Neuron (in vitro differentiated cells): Measurements from ENCODE around the gene C16orf92.
A peak's percentile ranks its signal among the peaks of the same experiment; 100 is the strongest.
"Not testable (repeated sequence)": the region's sequence is repeated elsewhere in the genome, so short reads cannot be mapped to it uniquely, and the experiment has no call there.

ENCODE experiments used
- H2AFZ ChIP-seq: one replicate; pipeline ENCODE4 v1.6.1; 2013; ENCODE audit warnings: low read depth, mild to moderate bottlenecking, inconsistent platforms, low read length, moderate library complexity
- H3K27me3 ChIP-seq: one replicate; pipeline ENCODE4 v1.6.1; 2013; ENCODE audit warnings: low read length; ENCODE audit not compliant: insufficient read depth
- H3K36me3 ChIP-seq: one replicate; pipeline ENCODE4 v1.6.1; 2013; ENCODE audit warnings: low read length; ENCODE audit not compliant: insufficient read depth
- H3K4me1 ChIP-seq: one replicate; pipeline ENCODE4 v1.6.1; 2013; ENCODE audit warnings: low read length; ENCODE audit not compliant: insufficient read depth
- H3K4me3 ChIP-seq: 2 replicates; pipeline ENCODE4 v1.5.1; 2013; ENCODE audit warnings: mild to moderate bottlenecking, low read length, moderate library complexity
- H3K9me3 ChIP-seq: one replicate; pipeline ENCODE4 v1.6.1; 2013; ENCODE audit warnings: low read length

The C16orf92 gene

GRCh38 chr16:30030841-30031413 lies 7.9 kb downstream of the C16orf92 start, which contains the start of gene TLCD3B:
Gene TLCD3B, minus strand, starts transcription at chr16:30031271. Its CDS starts 744 bp downstream, at chr16:30030527.
- no peaks in the 10 kb centered on the region for H3K36me3 ChIP-seq
- H2AFZ ChIP-seq = peak within 1 kb of the TSS; percentile 35
- H3K27me3 ChIP-seq = peaks cover 7% of the 10 kb centered on the region
- no peaks in the 10 kb centered on the region for H3K9me3 ChIP-seq
- peaks cover 17% of the 10 kb centered on the region for H3K4me1 ChIP-seq
- peak within 1 kb of the TSS; percentile 42 for H3K4me3 ChIP-seq

- peaks cover 7% of the 10 kb centered on the region for H3K27me3 ChIP-seq
Observed at GRCh38 chr16:30031477-30031918, 8.5 kb downstream of the C16orf92 start.

GRCh38 chr16:30032083-30032819 lies 9.3 kb downstream of the C16orf92 start:
- Histone ChIP-seq H3K9me3 (no peaks in the 10 kb centered on the region), H3K27me3 (peaks cover 7% of the 10 kb centered on the region), H3K4me3 (no peak overlapping the region)

More at GRCh38 chr16:30031477-30031918, 8.5 kb downstream of the C16orf92 start:
- Histone ChIP-seq H3K4me1 (peaks cover 17% of the 10 kb centered on the region), H2AFZ (peak overlapping the region; percentile 35), H3K36me3 (no peaks in the 10 kb centered on the region), H3K4me3 (peak overlapping the region; percentile 42), H3K9me3 (no peaks in the 10 kb centered on the region)

DNA sequence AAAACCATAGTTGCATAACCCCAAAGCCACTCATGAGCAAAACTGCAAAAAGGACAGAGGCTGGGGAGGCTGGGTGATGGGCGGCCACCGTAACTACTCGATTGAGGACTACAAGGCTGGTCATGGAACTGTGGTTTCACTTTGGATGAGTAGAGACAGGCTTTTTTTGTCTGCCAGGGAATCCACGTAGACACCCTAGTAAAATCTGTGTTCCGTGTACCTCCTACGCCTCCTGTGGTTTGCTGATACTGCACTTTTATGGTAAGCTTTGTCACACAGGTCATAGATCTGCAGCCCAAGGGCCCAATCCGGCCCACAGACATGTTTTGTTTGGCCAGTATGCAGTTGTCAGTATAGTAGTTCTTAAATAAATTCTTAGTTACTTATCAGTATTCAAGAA lies 10.3 kb downstream of the C16orf92 start:
- no peaks in the 10 kb centered on the region for H3K9me3 ChIP-seq
- no peak overlapping the region for H3K4me3 ChIP-seq
- no peak overlapping the region for H2AFZ ChIP-seq
- H3K4me1 ChIP-seq = peaks cover 17% of the 10 kb centered on the region
- H3K27me3 ChIP-seq = peaks cover 7% of the 10 kb centered on the region
- H3K36me3 ChIP-seq = no peaks in the 10 kb centered on the region

More at GRCh38 chr16:30032083-30032819, 9.3 kb downstream of the C16orf92 start:
- no peak overlapping the region for H2AFZ ChIP-seq
- H3K36me3 ChIP-seq = no peaks in the 10 kb centered on the region
- peaks cover 17% of the 10 kb centered on the region for H3K4me1 ChIP-seq

- Histone ChIP-seq H3K4me1 (no peaks in the 10 kb centered on the region), H3K9me3 (no peaks in the 10 kb centered on the region), H2AFZ (no peak overlapping the region), H3K27me3 (no peaks in the 10 kb centered on the region), H3K36me3 (no peaks in the 10 kb centered on the region), H3K4me3 (no peak overlapping the region)
Observed at GRCh38 chr16:30040221-30040620, 17.2 kb downstream of the C16orf92 start.

- H3K4me3 ChIP-seq, H3K27me3 ChIP-seq, H3K36me3 ChIP-seq, H2AFZ ChIP-seq, H3K4me1 ChIP-seq, H3K9me3 ChIP-seq: not testable (repeated sequence)
Observed at GRCh38 chr16:30040690-30041089, 17.7 kb downstream of the C16orf92 start.

DNA sequence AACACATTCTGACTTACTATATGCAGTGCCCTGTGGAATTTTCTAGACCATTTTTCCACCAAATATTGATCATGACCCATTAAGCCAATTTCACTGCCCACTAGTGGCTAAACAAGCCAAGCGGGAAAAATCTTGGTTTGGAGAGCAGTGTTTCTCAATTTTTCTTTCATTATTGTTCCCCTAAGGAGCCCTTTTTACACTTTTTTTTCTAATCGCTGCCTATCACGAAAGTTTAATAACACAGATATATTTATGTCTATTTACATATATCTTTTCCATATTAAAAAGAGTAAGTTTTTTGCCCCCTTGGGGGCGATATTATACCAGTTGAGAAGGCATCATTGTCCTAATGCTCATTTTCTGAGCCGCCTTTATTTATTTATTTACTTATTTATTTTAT lies 18.8 kb downstream of the C16orf92 start:
- Histone ChIP-seq H3K36me3 (no peaks in the 10 kb centered on the region), H2AFZ (no peak overlapping the region), H3K4me1 (no peaks in the 10 kb centered on the region), H3K4me3 (no peak overlapping the region), H3K9me3 (no peaks in the 10 kb centered on the region), H3K27me3 (no peaks in the 10 kb centered on the region)

- no peaks in the 10 kb centered on the region for H3K27me3 ChIP-seq
- H3K4me1 ChIP-seq = no peaks in the 10 kb centered on the region
- no peaks in the 10 kb centered on the region for H3K36me3 ChIP-seq
Observed at GRCh38 chr16:30046178-30046577, 23.2 kb downstream of the C16orf92 start.

DNA sequence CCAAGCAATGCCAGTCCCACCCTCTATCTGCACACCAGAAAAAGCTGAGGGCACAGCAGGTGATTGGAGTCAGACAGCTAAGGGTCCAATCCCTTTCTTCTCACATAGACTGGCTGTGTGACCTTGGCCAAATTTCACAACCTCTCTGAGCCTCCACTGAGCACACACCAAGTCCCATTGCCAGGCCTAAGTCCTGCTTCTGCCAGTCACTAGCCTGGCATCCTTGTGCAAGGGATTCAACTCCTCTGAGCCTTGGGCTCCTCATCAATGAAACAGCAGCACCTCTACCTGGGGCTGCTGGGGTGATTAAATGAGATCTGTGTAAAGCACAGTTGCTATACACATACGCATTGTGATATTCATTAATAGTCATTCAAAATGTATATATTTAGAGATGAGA lies 23.6 kb downstream of the C16orf92 start:
- no peaks in the 10 kb centered on the region for H3K9me3 ChIP-seq
- no peak overlapping the region for H2AFZ ChIP-seq
- H3K27me3 ChIP-seq = no peaks in the 10 kb centered on the region
- H3K36me3 ChIP-seq = no peaks in the 10 kb centered on the region
- no peak overlapping the region for H3K4me3 ChIP-seq
- H3K4me1 ChIP-seq = no peaks in the 10 kb centered on the region

More at GRCh38 chr16:30046178-30046577, 23.2 kb downstream of the C16orf92 start:
- H3K9me3 ChIP-seq = no peaks in the 10 kb centered on the region
- H3K4me3 ChIP-seq = no peak overlapping the region
- H2AFZ ChIP-seq = no peak overlapping the region

DNA sequence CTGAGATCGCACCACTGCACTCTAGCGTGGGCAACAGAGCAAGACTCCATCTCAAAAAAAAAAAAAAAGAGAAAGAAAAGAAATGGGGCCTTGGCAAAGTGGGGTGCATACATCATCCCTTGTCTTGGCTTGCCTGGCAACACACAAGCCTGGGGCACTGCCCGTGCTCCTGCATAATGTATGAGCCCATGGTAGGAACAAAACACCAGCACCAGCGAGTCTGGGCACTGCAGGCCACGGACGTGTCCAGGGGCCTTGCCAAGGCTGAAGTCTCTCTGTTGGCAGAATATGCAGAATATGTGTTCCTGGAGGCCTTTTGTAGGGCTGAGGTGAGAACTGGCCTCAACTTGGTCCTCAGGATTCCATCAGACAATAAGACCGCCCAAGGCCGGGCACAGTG lies 26.9 kb downstream of the C16orf92 start:
- H3K9me3 ChIP-seq = no peaks in the 10 kb centered on the region
- no peak overlapping the region for H3K4me3 ChIP-seq
- peaks cover 8% of the 10 kb centered on the region for H3K4me1 ChIP-seq
- no peaks in the 10 kb centered on the region for H3K27me3 ChIP-seq
- no peaks in the 10 kb centered on the region for H3K36me3 ChIP-seq
- H2AFZ ChIP-seq = no peak overlapping the region

GRCh38 chr16:30051518-30051917 lies 28.5 kb downstream of the C16orf92 start:
- H3K4me1 ChIP-seq = peaks cover 8% of the 10 kb centered on the region
- H3K27me3 ChIP-seq = no peaks in the 10 kb centered on the region
- H2AFZ ChIP-seq = no peak overlapping the region
- no peak overlapping the region for H3K4me3 ChIP-seq
- peaks cover 2% of the 10 kb centered on the region for H3K36me3 ChIP-seq
- H3K9me3 ChIP-seq = no peaks in the 10 kb centered on the region

- Histone ChIP-seq H3K9me3 (no peaks in the 10 kb centered on the region), H3K4me1 (peaks cover 8% of the 10 kb centered on the region), H3K4me3 (peak overlapping the region; percentile 60), H3K27me3 (no peaks in the 10 kb centered on the region), H3K36me3 (peaks cover 2% of the 10 kb centered on the region), H2AFZ (peak overlapping the region; percentile 75)
Observed at GRCh38 chr16:30052671-30053372, 29.8 kb downstream of the C16orf92 start.

GRCh38 chr16:30053376-30054015 lies 30.5 kb downstream of the C16orf92 start:
- H2AFZ ChIP-seq = peak overlapping the region; percentile 75
- H3K36me3 ChIP-seq = peaks cover 2% of the 10 kb centered on the region
- H3K4me1 ChIP-seq = peaks cover 8% of the 10 kb centered on the region
- H3K4me3 ChIP-seq = peak overlapping the region; percentile 60
- H3K9me3 ChIP-seq = no peaks in the 10 kb centered on the region
- no peaks in the 10 kb centered on the region for H3K27me3 ChIP-seq
